PC-3 (cell line): ENCODE data around the gene NOL4L.

Source experiments
- EZH2 ChIP-seq: fragments of 300-600 bp; sonication (generic); IDR thresholded peaks from one replicate; pipeline ENCODE4 v1.6.1; 2017; ENCODE audit warnings: antibody characterized with exemption, mild to moderate bottlenecking, low read length; ENCODE audit not compliant: unreplicated experiment
- TF ChIP-seq, protein P1 (sequence below): fragments of 300-600 bp; sonication (generic); conservative IDR thresholded peaks from 2 replicates; pipeline ENCODE4 v1.5.1; 2017; ENCODE audit warnings: antibody characterized with exemption, low read depth, mild to moderate bottlenecking, low read length

DNA sequence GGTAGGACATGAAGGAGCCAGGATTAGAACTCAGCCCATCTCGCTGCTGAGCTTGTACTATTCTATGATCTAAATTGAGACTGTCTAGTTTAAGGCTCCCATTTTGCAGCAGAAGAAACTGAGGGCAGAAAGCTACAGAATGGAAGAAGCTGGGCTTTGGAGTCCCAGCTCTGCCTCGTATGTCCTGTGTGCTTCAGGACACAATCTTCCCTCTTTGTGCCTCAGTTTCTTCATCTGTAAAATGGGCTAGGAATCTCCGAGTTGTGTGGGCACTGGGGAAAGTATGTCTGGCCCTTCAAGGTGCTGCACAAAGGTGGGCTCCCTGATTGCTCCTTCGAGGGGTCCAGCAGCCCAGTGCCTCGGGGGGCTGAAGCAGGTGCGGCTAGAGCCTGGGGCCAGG, 20.7 kb downstream of the NOL4L start:
- TF ChIP-seq, protein P1, sequence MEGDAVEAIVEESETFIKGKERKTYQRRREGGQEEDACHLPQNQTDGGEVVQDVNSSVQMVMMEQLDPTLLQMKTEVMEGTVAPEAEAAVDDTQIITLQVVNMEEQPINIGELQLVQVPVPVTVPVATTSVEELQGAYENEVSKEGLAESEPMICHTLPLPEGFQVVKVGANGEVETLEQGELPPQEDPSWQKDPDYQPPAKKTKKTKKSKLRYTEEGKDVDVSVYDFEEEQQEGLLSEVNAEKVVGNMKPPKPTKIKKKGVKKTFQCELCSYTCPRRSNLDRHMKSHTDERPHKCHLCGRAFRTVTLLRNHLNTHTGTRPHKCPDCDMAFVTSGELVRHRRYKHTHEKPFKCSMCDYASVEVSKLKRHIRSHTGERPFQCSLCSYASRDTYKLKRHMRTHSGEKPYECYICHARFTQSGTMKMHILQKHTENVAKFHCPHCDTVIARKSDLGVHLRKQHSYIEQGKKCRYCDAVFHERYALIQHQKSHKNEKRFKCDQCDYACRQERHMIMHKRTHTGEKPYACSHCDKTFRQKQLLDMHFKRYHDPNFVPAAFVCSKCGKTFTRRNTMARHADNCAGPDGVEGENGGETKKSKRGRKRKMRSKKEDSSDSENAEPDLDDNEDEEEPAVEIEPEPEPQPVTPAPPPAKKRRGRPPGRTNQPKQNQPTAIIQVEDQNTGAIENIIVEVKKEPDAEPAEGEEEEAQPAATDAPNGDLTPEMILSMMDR, result no peak
- no peak for TF ChIP-seq EZH2
